ENCODE data around the gene PFKP.

DNA sequence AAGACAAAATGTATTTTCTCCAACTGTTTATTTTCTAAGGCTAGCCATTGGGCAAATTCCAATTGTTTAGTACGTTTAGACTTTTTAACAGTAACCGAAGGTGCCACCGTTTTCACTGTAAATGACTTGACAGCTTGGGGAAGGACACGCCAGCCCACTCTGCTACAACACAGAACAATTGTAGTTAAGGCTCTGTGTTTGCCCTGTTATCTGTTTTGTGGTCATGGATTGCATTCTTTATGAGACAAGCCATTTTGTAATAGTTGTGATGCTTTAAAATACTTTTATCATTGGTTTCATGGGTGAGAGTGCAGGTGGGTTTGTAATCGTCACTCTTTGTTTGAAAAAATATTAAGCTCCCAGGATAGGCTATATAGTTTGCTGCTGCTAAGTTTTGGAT, 111.8 kb downstream of the PFKP start:
- TF ChIP-seq CTCF (IDR thresholded peaks at IDR 0.05) (no peak), POLR2A (IDR thresholded peaks at IDR 0.05) (no peak)
